ENCODE results near the gene TTC28.

- no peak for TF ChIP-seq CTCF (conservative IDR thresholded peaks at IDR 0.05; ENCODE audit: low read length)
- no peak for TF ChIP-seq EZH2phosphoT487 (IDR thresholded peaks at IDR 0.05; ENCODE audit: borderline replicate concordance)
Measured at GRCh38 chr22:28424427-28425080, 255.1 kb downstream of the TTC28 start.

All from Loucy (cell line).